ENCODE data around the gene AGO4.
"Not testable (repeated sequence)": the region's sequence is repeated elsewhere in the genome, so short reads cannot be mapped to it uniquely, and the experiment has no call there.

The AGO4 gene

GRCh38 chr1:35800167-35800887, 7.5 kb upstream of the AGO4 start:
- H3K4me1 ChIP-seq (ENCODE audit: control insufficient read depth in 1 of 2, insufficient read depth in 2 of 2, low read length in 2 of 2); H3K9me3 ChIP-seq (ENCODE audit: insufficient read depth, low read depth, low read length); H3K14ac ChIP-seq (ENCODE audit: low read length); H2AK5ac ChIP-seq (ENCODE audit: low read length); H3K79me2 ChIP-seq (ENCODE audit: control insufficient read depth, insufficient read depth, low read length, poor library complexity); H3K27me3 ChIP-seq (ENCODE audit: insufficient read depth, low read length); H3K27ac ChIP-seq (ENCODE audit: low read depth, low read length); H3K4me3 ChIP-seq (ENCODE audit: low read depth, low read length); H3K36me3 ChIP-seq (ENCODE audit: control insufficient read depth in 1 of 2, insufficient read depth in 2 of 2, low read length in 2 of 2); H3K79me1 ChIP-seq (ENCODE audit: low read length); H2BK5ac ChIP-seq (ENCODE audit: low read depth, low read length, poor library complexity); H4K91ac ChIP-seq (ENCODE audit: low read depth, low read length); H2BK120ac ChIP-seq (ENCODE audit: insufficient read depth, low read length, poor library complexity); H2BK12ac ChIP-seq (ENCODE audit: low read length); H3K23ac ChIP-seq (ENCODE audit: low read length); H3K4ac ChIP-seq (ENCODE audit: low read depth, low read length); H3K18ac ChIP-seq (ENCODE audit: low read length); H4K8ac ChIP-seq (ENCODE audit: low read depth, low read length); H3K4me2 ChIP-seq (ENCODE audit: low read length); H3K9ac ChIP-seq (ENCODE audit: low read length); H4K12ac ChIP-seq (ENCODE audit: low read depth, low read length); H2AFZ ChIP-seq (ENCODE audit: insufficient read depth, low read length, poor library complexity): not testable (repeated sequence)
- no CpG with 5 or more reads among the region's 11 CpGs for WGBS (ENCODE audit: extremely low coverage, insufficient coverage, insufficient read length)
- DNase-seq, result peak in 1 of 2 donors; percentile 23

GRCh38 chr1:35808450-35809113, 766 bp downstream of the AGO4 start:
- peak in 1 of 2 donors; percentile 23 for DNase-seq
- Histone ChIP-seq H3K79me2 (ENCODE audit: control insufficient read depth, insufficient read depth, low read length, poor library complexity) (peaks cover 9% of the 10 kb centered on the region), H3K4ac (ENCODE audit: low read depth, low read length) (peak overlapping the region; percentile 53), H3K18ac (ENCODE audit: low read length) (peak overlapping the region; percentile 87), H4K8ac (ENCODE audit: low read depth, low read length) (peak overlapping the region; percentile 88), H3K27ac (ENCODE audit: low read depth, low read length) (peak overlapping the region; percentile 87), H3K4me3 (ENCODE audit: low read depth, low read length) (peak overlapping the region; percentile 87), H3K14ac (ENCODE audit: low read length) (peak overlapping the region; percentile 88), H3K9me3 (ENCODE audit: insufficient read depth, low read depth, low read length) (no peaks in the 10 kb centered on the region), H4K91ac (ENCODE audit: low read depth, low read length) (peak overlapping the region; percentile 81), H3K79me1 (ENCODE audit: low read length) (peaks cover 11% of the 10 kb centered on the region), H3K27me3 (ENCODE audit: insufficient read depth, low read length) (no peaks in the 10 kb centered on the region), H2BK12ac (ENCODE audit: low read length) (no peak overlapping the region), H4K12ac (ENCODE audit: low read depth, low read length) (peak overlapping the region; percentile 91), H2BK120ac (ENCODE audit: insufficient read depth, low read length, poor library complexity) (peak overlapping the region; percentile 74), H3K23ac (ENCODE audit: low read length) (no peak overlapping the region), H3K4me2 (ENCODE audit: low read length) (peak overlapping the region; percentile 97), H3K4me1 (ENCODE audit: control insufficient read depth in 1 of 2, insufficient read depth in 2 of 2, low read length in 2 of 2) (peaks cover 0 to 3% of the 10 kb centered on the region in 2 experiments), H2BK5ac (ENCODE audit: low read depth, low read length, poor library complexity) (peak overlapping the region; percentile 70), H2AFZ (ENCODE audit: insufficient read depth, low read length, poor library complexity) (peak overlapping the region; percentile 85), H3K36me3 (ENCODE audit: control insufficient read depth in 1 of 2, insufficient read depth in 2 of 2, low read length in 2 of 2) (peaks cover 0 to 2% of the 10 kb centered on the region in 2 experiments), H2AK5ac (ENCODE audit: low read length) (peak overlapping the region; percentile 39), H3K9ac (ENCODE audit: low read length) (peak overlapping the region; percentile 96)
- no CpG with 5 or more reads among the region's 49 CpGs for WGBS (ENCODE audit: extremely low coverage, insufficient coverage, insufficient read length)

- H4K8ac ChIP-seq (ENCODE audit: low read depth, low read length), result no peak overlapping the region
- no peak overlapping the region for H3K18ac ChIP-seq (ENCODE audit: low read length)
- no peak overlapping the region for H3K4ac ChIP-seq (ENCODE audit: low read depth, low read length)
- H2BK120ac ChIP-seq (ENCODE audit: insufficient read depth, low read length, poor library complexity), result no peak overlapping the region
- no CpG with 5 or more reads among the region's 7 CpGs for WGBS (ENCODE audit: extremely low coverage, insufficient coverage, insufficient read length)
- H3K36me3 ChIP-seq (ENCODE audit: control insufficient read depth in 1 of 2, insufficient read depth in 2 of 2, low read length in 2 of 2), result peaks cover 0 to 2% of the 10 kb centered on the region in 2 experiments
- DNase-seq, result peak in 1 of 2 donors; percentile 7
- peak overlapping the region; percentile 97 for H3K4me2 ChIP-seq (ENCODE audit: low read length)
- no peak overlapping the region for H3K23ac ChIP-seq (ENCODE audit: low read length)
- peaks cover 9% of the 10 kb centered on the region for H3K79me2 ChIP-seq (ENCODE audit: control insufficient read depth, insufficient read depth, low read length, poor library complexity)
- H3K9me3 ChIP-seq (ENCODE audit: insufficient read depth, low read depth, low read length), result no peaks in the 10 kb centered on the region
- H2AK5ac ChIP-seq (ENCODE audit: low read length), result no peak overlapping the region
- H3K9ac ChIP-seq (ENCODE audit: low read length), result peak overlapping the region; percentile 96
- no peak overlapping the region for H3K27ac ChIP-seq (ENCODE audit: low read depth, low read length)
- no peak overlapping the region for H4K91ac ChIP-seq (ENCODE audit: low read depth, low read length)
- peaks cover 11% of the 10 kb centered on the region for H3K79me1 ChIP-seq (ENCODE audit: low read length)
- no peak overlapping the region for H3K14ac ChIP-seq (ENCODE audit: low read length)
- no peak overlapping the region for H2BK12ac ChIP-seq (ENCODE audit: low read length)
- H3K4me3 ChIP-seq (ENCODE audit: low read depth, low read length), result peak overlapping the region; percentile 87
- peaks cover 0 to 3% of the 10 kb centered on the region in 2 experiments for H3K4me1 ChIP-seq (ENCODE audit: control insufficient read depth in 1 of 2, insufficient read depth in 2 of 2, low read length in 2 of 2)
- H4K12ac ChIP-seq (ENCODE audit: low read depth, low read length), result no peak overlapping the region
- peak overlapping the region; percentile 85 for H2AFZ ChIP-seq (ENCODE audit: insufficient read depth, low read length, poor library complexity)
- H3K27me3 ChIP-seq (ENCODE audit: insufficient read depth, low read length), result no peaks in the 10 kb centered on the region
- no peak overlapping the region for H2BK5ac ChIP-seq (ENCODE audit: low read depth, low read length, poor library complexity)
Observed at GRCh38 chr1:35809114-35810095, 1.6 kb downstream of the AGO4 start.
